ENCODE results near the gene FABP2. TPM values are rescaled to one million over a fixed set of nuclear protein-coding genes. Genes with fewer than 3 reads are reported as not detected.

Gene FABP2
- total and polyA plus RNA-seq, 2 of the 8 experiments (the other 6 are each of a cell fraction or from before 2014, with no cell fraction given): not detected

GRCh38 chr4:119300101-119300978 lies 21.6 kb downstream of the FABP2 start (continued):
- TF ChIP-seq TEAD4 (IDR thresholded peaks at IDR 0.05; ENCODE audit: low read depth, low read length) (peak; percentile 76), MAX (IDR thresholded peaks at IDR 0.05) (peak; percentile 81), SIRT6 (IDR thresholded peaks at IDR 0.05; ENCODE audit: low read length) (no peak), POLR2A (IDR thresholded peaks at IDR 0.05; ENCODE audit: control extremely low read depth in 1 of 2, low read depth in 2 of 2, low read length in 2 of 2) (peak; percentile 64 to 86), ASH2L (IDR thresholded peaks at IDR 0.05; ENCODE audit: low read length) (peak; percentile 97), SIN3A (conservative IDR thresholded peaks at IDR 0.05 in 1 of 2, IDR thresholded peaks at IDR 0.05 in 1 of 2; ENCODE audit: low read depth in 1 of 2, low read length in 2 of 2) (peak in 1 of 2 experiments; percentile 56; a peak in 1 of 4 replicates), TBP (IDR thresholded peaks at IDR 0.05; ENCODE audit: low read depth, low read length) (peak; percentile 70), POLR2AphosphoS5 (IDR thresholded peaks at IDR 0.05; ENCODE audit: low read depth, low read length) (peak; percentile 62), EZH2 (IDR thresholded peaks at IDR 0.05; ENCODE audit: low read depth, low read length, severe bottlenecking) (no peak), HDAC2 (IDR thresholded peaks at IDR 0.05; ENCODE audit: borderline replicate concordance in 1 of 2, low read depth in 2 of 2, low read length in 2 of 2) (no peak), FOSL1 (IDR thresholded peaks at IDR 0.05; ENCODE audit: insufficient read depth, low read depth, low read length) (no peak), SP4 (IDR thresholded peaks at IDR 0.05; ENCODE audit: low read length) (peak; percentile 46; the same call in 1 of the 2 replicates), RBBP5 (IDR thresholded peaks at IDR 0.05; ENCODE audit: borderline replicate concordance, low read depth, low read length) (peak; percentile 77), JUND (IDR thresholded peaks at IDR 0.05; ENCODE audit: low read length) (0 out of 2 replicates have a peak, but pooled peaks have one; percentile 17), SAP30 (IDR thresholded peaks at IDR 0.05; ENCODE audit: insufficient read depth, insufficient replicate concordance, low read length) (peak; percentile 46), CREB1 (IDR thresholded peaks at IDR 0.05) (peak; percentile 24; the same call in 1 of the 2 replicates), YY1 (IDR thresholded peaks at IDR 0.05; ENCODE audit: low read depth, low read length) (no peak), PHF8 (conservative IDR thresholded peaks at IDR 0.05; ENCODE audit: low read depth, low read length) (peak; percentile 67)
- TF ChIP-seq, protein P1, sequence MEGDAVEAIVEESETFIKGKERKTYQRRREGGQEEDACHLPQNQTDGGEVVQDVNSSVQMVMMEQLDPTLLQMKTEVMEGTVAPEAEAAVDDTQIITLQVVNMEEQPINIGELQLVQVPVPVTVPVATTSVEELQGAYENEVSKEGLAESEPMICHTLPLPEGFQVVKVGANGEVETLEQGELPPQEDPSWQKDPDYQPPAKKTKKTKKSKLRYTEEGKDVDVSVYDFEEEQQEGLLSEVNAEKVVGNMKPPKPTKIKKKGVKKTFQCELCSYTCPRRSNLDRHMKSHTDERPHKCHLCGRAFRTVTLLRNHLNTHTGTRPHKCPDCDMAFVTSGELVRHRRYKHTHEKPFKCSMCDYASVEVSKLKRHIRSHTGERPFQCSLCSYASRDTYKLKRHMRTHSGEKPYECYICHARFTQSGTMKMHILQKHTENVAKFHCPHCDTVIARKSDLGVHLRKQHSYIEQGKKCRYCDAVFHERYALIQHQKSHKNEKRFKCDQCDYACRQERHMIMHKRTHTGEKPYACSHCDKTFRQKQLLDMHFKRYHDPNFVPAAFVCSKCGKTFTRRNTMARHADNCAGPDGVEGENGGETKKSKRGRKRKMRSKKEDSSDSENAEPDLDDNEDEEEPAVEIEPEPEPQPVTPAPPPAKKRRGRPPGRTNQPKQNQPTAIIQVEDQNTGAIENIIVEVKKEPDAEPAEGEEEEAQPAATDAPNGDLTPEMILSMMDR (IDR thresholded peaks at IDR 0.05; ENCODE audit: control extremely low read depth in 1 of 3, insufficient read depth in 1 of 3, low read depth in 1 of 3, low read length in 3 of 3): peak in 1 of 3 experiments; percentile 5; a peak in 1 of 4 replicates

All from H1 (cell line).